Aorta (tissue), 5 donors: ENCODE results near the gene RAB6B. TPM values are rescaled to one million over a fixed set of nuclear protein-coding genes. Genes with fewer than 3 reads are reported as not detected.

Source experiments
- ATAC-seq: fragments of 200-7000 bp; cut with Tn5 transposase; one replicate; pipeline ENCODE4 v1.9.1; 2022; ENCODE audit warnings: moderate library complexity; ENCODE audit not compliant: low FRiP score
- DNase-seq, 2 donors: peaks; one replicate each; pipeline ENCODE4 v3.0.0-alpha.2; 2020
- H3K27ac ChIP-seq, 2 donors: one replicate each; pipeline ENCODE4 v1.5.1; 2013; ENCODE audit warnings: low read length in 2 of 2, mild to moderate bottlenecking in 2 of 2, moderate library complexity in 2 of 2, control low read depth in 1 of 2, inconsistent platforms in 1 of 2, low read depth in 1 of 2
- H3K27me3 ChIP-seq, 2 donors: one replicate each; pipeline ENCODE4 v1.6.1; 2013; ENCODE audit warnings: control low read depth in 1 of 2, low read length in 1 of 2, mild to moderate bottlenecking in 1 of 2, moderate library complexity in 1 of 2; ENCODE audit not compliant: insufficient read depth in 2 of 2, control insufficient read depth in 1 of 2
- H3K36me3 ChIP-seq, 2 donors: one replicate each; pipeline ENCODE4 v1.6.1; 2013; ENCODE audit warnings: control low read depth in 1 of 2, low read length in 1 of 2, mild to moderate bottlenecking in 1 of 2; ENCODE audit not compliant: insufficient read depth in 2 of 2, control insufficient read depth in 1 of 2
- H3K4me1 ChIP-seq, 2 donors: one replicate each; pipeline ENCODE4 v1.6.1; 2013; ENCODE audit warnings: low read length in 2 of 2, control low read depth in 1 of 2, mild to moderate bottlenecking in 1 of 2, moderate library complexity in 1 of 2; ENCODE audit not compliant: insufficient read depth in 2 of 2, control insufficient read depth in 1 of 2
- H3K4me3 ChIP-seq, 2 donors: one replicate each; pipeline ENCODE4 v1.5.1; 2013; ENCODE audit warnings: low read length in 2 of 2, control low read depth in 1 of 2, mild to moderate bottlenecking in 1 of 2
- H3K9me3 ChIP-seq: one replicate; pipeline ENCODE4 v1.6.1; 2013; ENCODE audit warnings: mild to moderate bottlenecking, low read length; ENCODE audit not compliant: control insufficient read depth
- WGBS, 2 donors: extraction: QIAGEN DNeasy Blood & Tissue Kit; methylation state at CpG; one replicate each; pipeline ENCODE4 v1.1.7; 2013; 5-methylcytosine and 5-hydroxymethylcytosine counted together
- intact Hi-C, 2 donors: fragments of 100-400 bp; cut with DNase I; formaldehyde crosslinking; loops; one replicate each; pipeline versions ENCODE4 v1.14.2 to v1.15.0; 2022
- polyA plus RNA-seq, 2 donors: library from polyadenylated mRNA; stranded (reverse); fragments of 200-250 nt; gene quantifications; one replicate each; pipeline ENCODE4 v1.2.3, GENCODE V29; 2013
- total RNA-seq, 2 donors: library from RNA; stranded (reverse); fragmentation: NEBNext Ultra II Directional; extraction: Animal tissue kit (Norgen Biotek cat#: 25700); gene quantifications; one replicate each; pipeline ENCODE4 v1.2.1, GENCODE V29; 2021
- donor health status: healthy with polysubstance abuse.
- donor health status: Bipolar disorder and iron deficiency.
- donor health status: DM: no; HTN: no; CAD: no.
- donor health status: DM: no; HTN: no; CAD: no.
- donor health status: DM: yes; HTN: yes; CAD: no.

Gene RAB6B
- total and polyA plus RNA-seq, 4 donors: 0.59 to 12.0 (median 8.2) TPM

- ATAC-seq (no peak), DNase-seq (no peak)
- Histone ChIP-seq H3K27me3 (no peaks in the 10 kb centered on the region), H3K4me1 (no peaks in the 10 kb centered on the region), H3K4me3 (no peak overlapping the region), H3K9me3 (no peaks in the 10 kb centered on the region), H3K27ac (no peak overlapping the region), H3K36me3 (no peaks in the 10 kb centered on the region)
- WGBS, 2 donors: 56 to 64% methylated on average over 4 of the region's 4 CpGs
- intact Hi-C loops: no loop called here
These were observed 116.0 kb downstream of the RAB6B start for GRCh38 chr3:133779626-133780203.

- 79 to 80% methylated on average over 8 of the region's 8 CpGs for WGBS, 2 donors
- no peaks in the 10 kb centered on the region for H3K9me3 ChIP-seq
- H3K27ac ChIP-seq: no peak overlapping the region
- intact Hi-C loops: no loop called here
- no peaks in the 10 kb centered on the region for H3K27me3 ChIP-seq
- no peaks in the 10 kb centered on the region for H3K36me3 ChIP-seq
- H3K4me1 ChIP-seq: no peaks in the 10 kb centered on the region
- no peak overlapping the region for H3K4me3 ChIP-seq
- DNase-seq (no peak), ATAC-seq (no peak)
These were observed 117.7 kb downstream of the RAB6B start for GRCh38 chr3:133777807-133778568.

GRCh38 chr3:133776794-133777438 is 118.8 kb downstream of the RAB6B start:
- Histone ChIP-seq H3K4me3 (no peak overlapping the region), H3K27ac (no peak overlapping the region), H3K4me1 (no peaks in the 10 kb centered on the region), H3K36me3 (no peaks in the 10 kb centered on the region), H3K9me3 (no peaks in the 10 kb centered on the region), H3K27me3 (no peaks in the 10 kb centered on the region)
- intact Hi-C loops: no loop called here
- ATAC-seq (no peak), DNase-seq (no peak)
- 93 to 95% methylated on average over 7 of the region's 7 CpGs for WGBS, 2 donors

GRCh38 chr3:133775835-133776234 is 119.8 kb downstream of the RAB6B start:
- H3K27me3 ChIP-seq: no peaks in the 10 kb centered on the region
- H3K36me3 ChIP-seq: no peaks in the 10 kb centered on the region
- intact Hi-C loops: no loop called here
- 93 to 94% methylated on average over 5 of the region's 5 CpGs for WGBS, 2 donors
- H3K27ac ChIP-seq: no peak overlapping the region
- no peak for DNase-seq
- no peaks in the 10 kb centered on the region for H3K9me3 ChIP-seq
- H3K4me3 ChIP-seq: no peak overlapping the region
- peaks cover 0 to 1% of the 10 kb centered on the region in 2 donors for H3K4me1 ChIP-seq
- no peak for ATAC-seq

- H3K9me3 ChIP-seq: no peaks in the 10 kb centered on the region
- DNase-seq (no peak), ATAC-seq (no peak)
- intact Hi-C loops: no loop called here
- H3K27me3 ChIP-seq: no peaks in the 10 kb centered on the region
- WGBS, 2 donors: 95 to 97% methylated on average over 9 of the region's 9 CpGs
- H3K4me1 ChIP-seq: peaks cover 0 to 1% of the 10 kb centered on the region in 2 donors
- no peaks in the 10 kb centered on the region for H3K36me3 ChIP-seq
- no peak overlapping the region for H3K27ac ChIP-seq
- no peak overlapping the region for H3K4me3 ChIP-seq
These were observed 120.4 kb downstream of the RAB6B start for GRCh38 chr3:133775309-133775708.

Other genes with a start within 250 kb of the RAB6B start
- gene TOPBP1, start 233.9 kb downstream of the RAB6B start, total RNA-seq: 10 to 100 TPM; 16.8 to 23.2 TPM
- gene TOPBP1, start 233.9 kb downstream of the RAB6B start, polyA plus RNA-seq: 10 to 100 TPM in 1 of 2 donors, 1 to 10 TPM in 1; 8.4 to 17.7 TPM
- 1 to 10 TPM; 1.1 to 7.4 TPM for gene TF, start 149.5 kb downstream of the RAB6B start, total RNA-seq
- 1 to 10 TPM in 1 of 2 donors, under 1 TPM in 1; 0.75 to 2.1 TPM for gene TF, start 149.5 kb downstream of the RAB6B start, polyA plus RNA-seq
- gene SRPRB, start 90.1 kb downstream of the RAB6B start, total RNA-seq: 10 to 100 TPM; 32.9 to 33.6 TPM
- 10 to 100 TPM in 1 of 2 donors, 1 to 10 TPM in 1; 8.6 to 18.0 TPM for gene SRPRB, start 90.1 kb downstream of the RAB6B start, polyA plus RNA-seq
- gene SLCO2A1, start 134.0 kb upstream of the RAB6B start, total RNA-seq: 100 to 1,000 TPM in 1 of 2 donors, 10 to 100 TPM in 1; 96.8 to 101 TPM
- 1 to 10 TPM in 1 of 2 donors, under 1 TPM in 1; 0.25 to 2.8 TPM for gene SLCO2A1, start 134.0 kb upstream of the RAB6B start, polyA plus RNA-seq